ENCODE measurements around the gene CACNG5.

DNA sequence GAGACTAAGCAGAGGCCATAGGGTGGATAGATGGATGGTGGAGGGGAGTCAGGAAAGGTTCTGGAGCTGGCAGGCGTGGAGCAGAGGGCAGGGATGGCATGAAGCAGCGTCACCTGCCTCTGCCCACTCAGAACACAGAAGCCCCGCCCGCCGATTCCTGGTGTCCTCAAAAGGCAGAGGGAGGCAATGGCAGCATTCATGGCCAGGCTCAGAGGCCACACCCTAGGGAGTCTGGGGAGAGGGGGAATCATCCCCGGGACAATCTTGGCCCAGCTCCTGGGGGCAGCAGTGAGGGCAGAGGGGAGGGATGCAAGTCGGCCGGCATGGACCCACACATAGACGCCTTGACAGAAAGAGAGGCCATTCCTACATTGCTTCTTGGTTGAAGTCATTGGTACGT is 68.9 kb downstream of the CACNG5 start:
- TF ChIP-seq CTCF (tag by site-specific recombination; IDR thresholded peaks at IDR 0.05) (no peak), ZNF140 (tag by site-specific recombination; IDR thresholded peaks at IDR 0.05) (no peak), ZNF792 (tag by site-specific recombination; IDR thresholded peaks at IDR 0.05) (no peak), ZBTB49 (tag by site-specific recombination; IDR thresholded peaks at IDR 0.05; ENCODE audit: low read depth) (no peak), ZSCAN23 (tag by site-specific recombination; IDR thresholded peaks at IDR 0.05) (no peak), ZNF707 (tag by site-specific recombination; IDR thresholded peaks at IDR 0.05) (no peak), ZNF24 (tag by site-specific recombination; IDR thresholded peaks at IDR 0.05) (no peak), ZSCAN18 (tag by site-specific recombination; IDR thresholded peaks at IDR 0.05) (no peak)
